ENCODE measurements around the gene NUP160. TPM values are rescaled to one million over a fixed set of nuclear protein-coding genes. Genes with fewer than 3 reads are reported as not detected.
"Not testable (repeated sequence)": the region's sequence is repeated elsewhere in the genome, so short reads cannot be mapped to it uniquely, and the experiment has no call there.

The NUP160 gene
- total RNA-seq, 1 experiment from 2014 or later = 89.9 TPM

GRCh38 chr11:47797633-47798032 lies 50.5 kb downstream of the NUP160 start (continued):
- TF ChIP-seq AFF4 (CRISPR knock-in tag; IDR thresholded peaks at IDR 0.05; ENCODE audit: borderline replicate concordance) (no peak), ZBTB43 (CRISPR knock-in tag; IDR thresholded peaks at IDR 0.05) (no peak)

DNA sequence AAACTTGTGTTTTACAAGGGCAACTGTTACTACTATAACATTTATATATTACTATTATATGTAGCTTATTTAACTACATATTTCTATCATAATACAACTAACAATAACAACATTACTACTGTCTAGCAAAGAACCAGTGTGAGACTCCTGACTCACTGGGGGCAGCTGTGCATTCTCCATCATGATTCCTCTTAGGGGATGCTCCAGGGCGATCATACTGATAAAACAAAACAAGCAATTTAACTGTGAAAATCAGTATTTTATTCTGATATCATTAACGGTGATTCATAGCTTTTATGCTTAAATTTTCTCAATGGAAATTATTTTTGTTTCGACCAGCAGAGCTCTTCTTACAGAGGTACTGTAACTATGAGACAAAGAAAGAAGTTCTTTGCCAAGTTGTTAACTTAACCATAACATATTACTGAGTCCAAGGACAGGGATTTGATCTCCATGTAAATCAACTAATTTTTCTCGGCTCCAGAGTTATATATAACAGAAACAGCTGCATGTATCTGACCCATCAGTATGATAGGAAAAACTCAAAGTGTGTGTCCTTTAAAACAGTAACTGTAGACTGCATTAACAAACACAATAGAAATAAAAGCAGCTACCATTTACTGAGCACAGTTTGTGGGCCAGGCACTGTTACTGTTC lies 56.2 kb downstream of the NUP160 start:
- no peaks in the 10 kb centered on the region for H3K9me3 Mint-ChIP-seq
- ChIA-PET CTCF (no interaction called here), POLR2A (no interaction called here)
- no peaks in the 10 kb centered on the region for H3K4me1 Mint-ChIP-seq
- H3K4me3 Mint-ChIP-seq = no peak overlapping the region
- peaks cover 61% of the 10 kb centered on the region for H3K36me3 Mint-ChIP-seq
- DNase-seq (ENCODE audit: low spot score) (no peak), ATAC-seq (no peak)
- TF ChIP-seq FOXP1 (CRISPR knock-in tag; IDR thresholded peaks at IDR 0.05; ENCODE audit: borderline replicate concordance) (no peak), ZBTB43 (CRISPR knock-in tag; IDR thresholded peaks at IDR 0.05) (no peak), NFATC4 (CRISPR knock-in tag; IDR thresholded peaks at IDR 0.05) (no peak), E2F5 (CRISPR knock-in tag; IDR thresholded peaks at IDR 0.05) (no peak), ZNF138 (CRISPR knock-in tag; conservative IDR thresholded peaks at IDR 0.05) (no peak)
- no peak overlapping the region for H3K27ac Mint-ChIP-seq
- H3K27me3 Mint-ChIP-seq (ENCODE audit: low read depth) = no peaks in the 10 kb centered on the region

DNA sequence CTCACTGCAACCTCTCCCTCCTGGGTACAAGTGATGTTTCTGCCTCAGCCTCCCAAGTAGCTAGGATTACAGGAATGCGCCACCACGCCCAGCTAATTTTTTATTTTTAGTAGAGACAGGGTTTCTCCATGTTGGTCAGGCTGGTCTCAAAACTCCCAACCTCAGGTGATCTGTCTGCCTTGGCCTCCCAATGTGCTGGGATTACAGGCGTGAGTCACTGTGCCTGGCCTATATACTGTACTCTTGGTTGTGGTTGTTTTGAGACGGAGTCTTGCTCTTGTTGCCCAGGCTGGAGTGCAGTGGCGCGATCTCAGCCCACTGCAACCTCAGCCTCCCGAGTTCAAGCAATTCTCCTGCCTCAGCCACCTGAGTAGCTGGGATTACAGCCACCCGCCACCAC lies 58.1 kb downstream of the NUP160 start:
- CTCF ChIA-PET = not testable (repeated sequence)

DNA sequence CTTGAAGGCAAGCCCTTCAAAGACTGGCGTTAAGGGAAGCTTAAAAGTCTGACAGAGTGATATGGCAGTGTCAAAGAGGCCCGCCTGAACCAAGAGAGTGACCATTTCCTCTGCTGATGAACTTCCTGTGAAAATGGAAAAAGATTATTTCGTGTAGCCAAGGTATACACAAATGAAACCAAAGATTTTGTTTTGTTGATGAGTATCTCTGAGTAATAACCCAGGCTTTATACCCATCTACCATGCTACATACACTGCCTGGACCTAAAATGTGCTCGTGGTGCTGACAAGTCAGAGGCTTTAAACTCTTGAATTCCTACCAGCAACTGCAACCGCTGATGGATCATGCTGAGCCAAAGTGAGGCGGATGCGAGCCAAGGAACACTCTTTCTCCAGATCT lies 60.0 kb downstream of the NUP160 start:
- H3K36me3 Mint-ChIP-seq = peaks cover 68% of the 10 kb centered on the region
- ATAC-seq = no peak
- no peak overlapping the region for H3K4me3 Mint-ChIP-seq
- H3K9me3 Mint-ChIP-seq = no peaks in the 10 kb centered on the region
- ChIA-PET CTCF (no interaction called here), POLR2A (no interaction called here)
- no peak for DNase-seq (ENCODE audit: low spot score)
- H3K4me1 Mint-ChIP-seq = no peaks in the 10 kb centered on the region
- no peaks in the 10 kb centered on the region for H3K27me3 Mint-ChIP-seq (ENCODE audit: low read depth)
- no peak overlapping the region for H3K27ac Mint-ChIP-seq
- TF ChIP-seq JAZF1 (CRISPR knock-in tag; IDR thresholded peaks at IDR 0.05) = no peak
- TF ChIP-seq, protein P1, sequence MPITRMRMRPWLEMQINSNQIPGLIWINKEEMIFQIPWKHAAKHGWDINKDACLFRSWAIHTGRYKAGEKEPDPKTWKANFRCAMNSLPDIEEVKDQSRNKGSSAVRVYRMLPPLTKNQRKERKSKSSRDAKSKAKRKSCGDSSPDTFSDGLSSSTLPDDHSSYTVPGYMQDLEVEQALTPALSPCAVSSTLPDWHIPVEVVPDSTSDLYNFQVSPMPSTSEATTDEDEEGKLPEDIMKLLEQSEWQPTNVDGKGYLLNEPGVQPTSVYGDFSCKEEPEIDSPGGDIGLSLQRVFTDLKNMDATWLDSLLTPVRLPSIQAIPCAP (CRISPR knock-in tag; IDR thresholded peaks at IDR 0.05) = no peak
- TF ChIP-seq ETV6 (CRISPR knock-in tag; IDR thresholded peaks at IDR 0.05) = no peak
- TF ChIP-seq SMAD4 (CRISPR knock-in tag; IDR thresholded peaks at IDR 0.05) = no peak
- no peak for TF ChIP-seq NFE2L1 (CRISPR knock-in tag; IDR thresholded peaks at IDR 0.05)
- TF ChIP-seq, protein P2, sequence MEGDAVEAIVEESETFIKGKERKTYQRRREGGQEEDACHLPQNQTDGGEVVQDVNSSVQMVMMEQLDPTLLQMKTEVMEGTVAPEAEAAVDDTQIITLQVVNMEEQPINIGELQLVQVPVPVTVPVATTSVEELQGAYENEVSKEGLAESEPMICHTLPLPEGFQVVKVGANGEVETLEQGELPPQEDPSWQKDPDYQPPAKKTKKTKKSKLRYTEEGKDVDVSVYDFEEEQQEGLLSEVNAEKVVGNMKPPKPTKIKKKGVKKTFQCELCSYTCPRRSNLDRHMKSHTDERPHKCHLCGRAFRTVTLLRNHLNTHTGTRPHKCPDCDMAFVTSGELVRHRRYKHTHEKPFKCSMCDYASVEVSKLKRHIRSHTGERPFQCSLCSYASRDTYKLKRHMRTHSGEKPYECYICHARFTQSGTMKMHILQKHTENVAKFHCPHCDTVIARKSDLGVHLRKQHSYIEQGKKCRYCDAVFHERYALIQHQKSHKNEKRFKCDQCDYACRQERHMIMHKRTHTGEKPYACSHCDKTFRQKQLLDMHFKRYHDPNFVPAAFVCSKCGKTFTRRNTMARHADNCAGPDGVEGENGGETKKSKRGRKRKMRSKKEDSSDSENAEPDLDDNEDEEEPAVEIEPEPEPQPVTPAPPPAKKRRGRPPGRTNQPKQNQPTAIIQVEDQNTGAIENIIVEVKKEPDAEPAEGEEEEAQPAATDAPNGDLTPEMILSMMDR (IDR thresholded peaks at IDR 0.05) = no peak
- no peak for TF ChIP-seq PREB (CRISPR knock-in tag; IDR thresholded peaks at IDR 0.05; ENCODE audit: borderline replicate concordance)
- TF ChIP-seq SP1 (CRISPR knock-in tag; conservative IDR thresholded peaks at IDR 0.05) = no peak
- TF ChIP-seq, protein P3, sequence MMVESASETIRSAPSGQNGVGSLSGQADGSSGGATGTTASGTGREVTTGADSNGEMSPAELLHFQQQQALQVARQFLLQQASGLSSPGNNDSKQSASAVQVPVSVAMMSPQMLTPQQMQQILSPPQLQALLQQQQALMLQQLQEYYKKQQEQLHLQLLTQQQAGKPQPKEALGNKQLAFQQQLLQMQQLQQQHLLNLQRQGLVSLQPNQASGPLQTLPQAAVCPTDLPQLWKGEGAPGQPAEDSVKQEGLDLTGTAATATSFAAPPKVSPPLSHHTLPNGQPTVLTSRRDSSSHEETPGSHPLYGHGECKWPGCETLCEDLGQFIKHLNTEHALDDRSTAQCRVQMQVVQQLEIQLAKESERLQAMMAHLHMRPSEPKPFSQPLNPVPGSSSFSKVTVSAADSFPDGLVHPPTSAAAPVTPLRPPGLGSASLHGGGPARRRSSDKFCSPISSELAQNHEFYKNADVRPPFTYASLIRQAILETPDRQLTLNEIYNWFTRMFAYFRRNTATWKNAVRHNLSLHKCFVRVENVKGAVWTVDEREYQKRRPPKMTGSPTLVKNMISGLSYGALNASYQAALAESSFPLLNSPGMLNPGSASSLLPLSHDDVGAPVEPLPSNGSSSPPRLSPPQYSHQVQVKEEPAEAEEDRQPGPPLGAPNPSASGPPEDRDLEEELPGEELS (CRISPR knock-in tag; IDR thresholded peaks at IDR 0.05) = no peak

More for the DNA sequence above, 58.1 kb downstream of the NUP160 start:
- ATAC-seq; H3K27ac Mint-ChIP-seq; DNase-seq (ENCODE audit: low spot score); H3K4me1 Mint-ChIP-seq; H3K9me3 Mint-ChIP-seq; POLR2A ChIA-PET; H3K27me3 Mint-ChIP-seq (ENCODE audit: low read depth); H3K4me3 Mint-ChIP-seq: not testable (repeated sequence)
- H3K36me3 Mint-ChIP-seq = peaks cover 59% of the 10 kb centered on the region
